AG04450 (cell line): Measurements from ENCODE around the gene SENP1. TPM values are rescaled to one million over a fixed set of nuclear protein-coding genes. Genes with fewer than 3 reads are reported as not detected.

Experiments
- CTCF ChIA-PET: fragments of 300-600, 350-600 bp; formaldehyde crosslinking; extraction: SDS; loops from one replicate; lab custom pipeline; 2022; ENCODE audit warnings: antibody characterized with exemption, inconsistent platforms; lab: Charles Lee
- POLR2A ChIA-PET: fragments of 350-600 bp; formaldehyde crosslinking; extraction: SDS; loops from one replicate; lab custom pipeline; 2021; ENCODE audit warnings: antibody characterized with exemption, inconsistent platforms; lab: Yijun Ruan, JAX
- DNase-seq: peaks from one replicate; pipeline ENCODE4 v3.0.0-alpha.2; 2011; ENCODE audit warnings: low read depth, low spot score
- H3K27ac ChIP-seq: one replicate; pipeline ENCODE4 v1.5.1; 2012; ENCODE audit warnings: low read depth, low read length, control low read depth
- H3K27me3 ChIP-seq: one replicate; pipeline ENCODE4 v1.6.0; 2012; ENCODE audit warnings: low read length; ENCODE audit not compliant: control insufficient read depth, insufficient read depth
- H3K4me3 ChIP-seq: 2 replicates; pipeline ENCODE4 v1.5.1; 2011; ENCODE audit warnings: mild to moderate bottlenecking, low read depth, low read length, control low read depth
- H3K9me3 ChIP-seq: 2 replicates; pipeline ENCODE4 v1.5.1; 2012; ENCODE audit warnings: low read length; ENCODE audit not compliant: control insufficient read depth, insufficient read depth
- CTCF ChIP-seq: IDR thresholded peaks from 2 replicates; pipeline ENCODE4 v1.5.1; 2011; ENCODE audit warnings: low read depth, low read length, control low read depth, inconsistent platforms
- polyA plus RNA-seq: library from polyadenylated mRNA; depleted of rRNA; stranded (reverse); fragments of >200 nt; gene quantifications from 2 replicates; pipeline ENCODE4 v1.2.3, GENCODE V29; 2011

The SENP1 gene
- polyA plus RNA-seq, 1 experiment, result 26.4 TPM

DNA sequence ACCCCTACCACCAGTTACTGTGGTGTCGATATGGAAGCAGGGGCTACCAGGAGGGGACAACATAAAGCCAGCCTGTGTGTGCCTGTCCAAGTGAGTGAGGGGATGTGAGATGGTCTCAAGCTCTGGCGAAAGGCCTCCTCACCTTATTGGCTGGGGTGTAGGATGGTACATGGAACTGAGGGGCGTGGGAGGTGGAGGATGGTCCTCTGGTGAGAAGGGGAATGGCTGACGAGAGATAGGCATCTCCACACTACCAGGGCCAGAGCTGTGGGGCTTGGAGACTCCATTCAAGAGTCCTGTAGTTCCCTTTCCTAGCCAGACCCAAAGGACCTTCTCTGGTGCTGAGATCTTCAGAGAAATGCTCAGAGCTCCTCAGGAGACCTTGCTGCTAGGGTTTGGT lies 69.1 kb downstream of the SENP1 start:
- POLR2A ChIA-PET, result no interaction called here
- H3K9me3 ChIP-seq, result no peaks in the 10 kb centered on the region
- no peak for TF ChIP-seq CTCF

DNA sequence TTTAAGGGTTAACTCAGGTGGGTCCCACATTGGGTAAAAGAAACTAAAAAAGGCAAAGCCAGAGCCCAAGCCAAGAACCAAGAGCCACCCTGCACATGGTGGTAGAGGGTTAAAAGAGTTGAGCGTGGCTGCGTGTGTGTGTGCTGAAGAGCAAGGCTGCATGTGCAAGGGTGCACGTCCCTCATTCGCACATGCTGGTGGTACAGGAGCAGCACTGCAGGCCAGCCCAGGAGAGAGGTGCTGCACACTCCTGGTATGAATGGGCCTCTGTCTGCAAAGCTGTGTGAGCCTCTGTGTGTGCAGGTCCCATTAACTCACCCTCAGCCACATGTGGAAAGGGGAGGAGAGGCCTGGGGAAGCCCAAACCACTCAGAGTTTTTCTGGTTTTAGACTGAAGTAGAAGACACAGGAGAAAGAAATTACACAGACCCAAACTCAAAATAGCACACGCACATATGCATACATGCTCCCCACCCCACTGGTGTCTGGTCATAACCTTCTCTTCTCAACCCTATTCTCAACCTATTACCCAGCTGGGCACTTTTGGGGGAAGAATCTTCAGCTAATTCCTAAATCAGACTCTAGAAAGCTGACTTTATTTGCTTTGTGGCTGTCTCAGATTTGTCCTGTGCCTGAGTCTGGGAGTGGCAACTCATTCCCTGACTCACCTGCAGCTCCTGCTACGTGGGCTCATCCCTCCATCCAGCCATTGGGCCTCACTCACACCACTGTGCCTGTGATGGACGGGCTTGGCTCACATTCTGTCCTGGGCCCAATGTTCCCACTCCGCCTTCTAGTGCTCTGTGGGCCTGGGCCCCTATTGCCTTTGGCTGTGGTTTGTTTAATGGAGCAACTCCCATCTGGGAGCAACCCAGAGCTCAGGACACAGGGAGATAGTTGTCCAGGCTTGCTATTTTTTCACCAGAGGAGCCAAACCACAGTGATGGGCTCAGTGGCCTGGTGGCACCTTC lies 70.8 kb downstream of the SENP1 start:
- ChIA-PET CTCF (no interaction called here), POLR2A (interaction anchor here (0.6 kb wide), 1 partner anchor 18 kb away, joined by 6 read pairs; no protein-coding TSS in a partner anchor)

More for the DNA sequence above, 69.1 kb downstream of the SENP1 start:
- CTCF ChIA-PET, result interaction anchor here (1.2 kb wide), 1 partner anchor 15 kb away, joined by 4 read pairs; no protein-coding TSS in a partner anchor
- DNase-seq, result no peak
- Histone ChIP-seq H3K4me3 (no peak overlapping the region), H3K27ac (no peak overlapping the region), H3K27me3 (peaks cover 2% of the 10 kb centered on the region)

GRCh38 chr12:48033451-48033850 lies 72.4 kb downstream of the SENP1 start:
- no peak for DNase-seq
- ChIA-PET POLR2A (no interaction called here), CTCF (interaction anchor here (1.4 kb wide), 1 partner anchor 70 kb away, joined by 4 read pairs; the partner anchor contains the start of gene TMEM106C)
- Histone ChIP-seq H3K4me3 (no peak overlapping the region), H3K27ac (no peak overlapping the region), H3K9me3 (no peaks in the 10 kb centered on the region), H3K27me3 (peaks cover 22% of the 10 kb centered on the region)
- no peak for TF ChIP-seq CTCF

More for the DNA sequence above, 70.8 kb downstream of the SENP1 start:
- no peak overlapping the region for H3K27ac ChIP-seq
- no peaks in the 10 kb centered on the region for H3K9me3 ChIP-seq
- DNase-seq, result no peak
- H3K4me3 ChIP-seq, result no peak overlapping the region
- TF ChIP-seq CTCF, result no peak
- H3K27me3 ChIP-seq, result peaks cover 17% of the 10 kb centered on the region

DNA sequence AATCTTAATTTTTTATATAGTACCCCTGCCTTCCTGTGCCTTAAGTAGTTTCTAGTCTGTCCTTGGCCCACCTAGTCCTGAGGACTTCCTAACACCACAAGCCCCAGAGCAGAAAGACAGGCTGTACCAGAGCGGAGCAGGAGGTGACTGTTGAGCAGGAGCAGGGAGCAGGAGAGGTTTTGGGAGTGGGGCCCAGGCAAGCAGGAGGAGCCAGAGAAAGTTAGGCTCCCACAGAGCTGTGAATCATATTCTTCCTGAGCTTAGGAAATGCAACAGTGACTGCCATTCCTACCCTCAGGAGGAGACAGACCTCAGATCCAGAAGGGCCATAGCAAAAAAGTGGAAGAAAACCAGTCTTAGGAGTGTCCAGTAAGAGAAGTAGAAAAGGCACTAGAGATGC lies 73.3 kb downstream of the SENP1 start:
- H3K27me3 ChIP-seq, result peaks cover 24% of the 10 kb centered on the region

More for the DNA sequence above, 73.3 kb downstream of the SENP1 start:
- Histone ChIP-seq H3K27ac (no peak overlapping the region), H3K9me3 (no peaks in the 10 kb centered on the region), H3K4me3 (no peak overlapping the region)
- DNase-seq, result no peak
- TF ChIP-seq CTCF, result no peak
- ChIA-PET CTCF (interaction anchor here (0.6 to 1.4 kb wide), 2 partner anchors 21 to 69 kb away, joined by 3 to 4 read pairs; partner anchors contain the start of gene TMEM106C), POLR2A (no interaction called here)
